Heart left ventricle (tissue), 13 donors: ENCODE measurements around the gene GCNT2.

Experiments
- CTCF ChIP-seq, 12 donors: fragments of 200-600 bp; sonication (generic) in 4 of 12; IDR thresholded peaks; one replicate each; pipeline versions ENCODE4 v1.5.0 to v1.8.0; 2018 to 2022; ENCODE audit warnings: antibody characterized with exemption in 12 of 12, mild to moderate bottlenecking in 5 of 12
- POLR2A ChIP-seq, 2 donors: fragments of 450-650 bp; IDR thresholded peaks; one replicate each; pipeline ENCODE4 v1.6.1; 2017; ENCODE audit warnings: antibody characterized with exemption in 2 of 2, mild to moderate bottlenecking in 2 of 2, moderate library complexity in 2 of 2
- donor health status: ischemic (EF 13 %, LVEDD 7.1; RV severe dilation, severe dysfunction).
- donor health status: DM: no; HTN: yes; CAD: no.
- donor health status: DM: no; HTN: no; CAD: no.
- donor health status: ischemic (EF 25% LVEDD 6.9; RV normal size, moderate dysfunction).
- donor health status: ischemic (EF 25% LVEDD 5.7; RV mildly dilated, moderate dysfunction).
- donor health status: ischemic (EF 35%, LVEDD 5.7; RV mildly dilated, moderate dysfunction).
- donor health status: nonischemic (EF 11% LVEDD 7.7; RV severe dilation, severe dysfunction).
- donor health status: DM: yes; HTN: yes; CAD: no.
- donor health status: PGD.
- donor health status: ischemic (EF 29% LVEDD 5.4; RV normal size, mild dysfunction).
- donor health status: nonischemic (EF 23%, LVEDD 6.1; RV moderate dilation, normal function).

GRCh38 chr6:10516953-10517352 lies 4.2 kb upstream of the GCNT2 start:
- TF ChIP-seq CTCF (IDR thresholded peaks at IDR 0.05) (no peak), POLR2A (IDR thresholded peaks at IDR 0.05) (no peak)
